Renal pelvis (tissue), 4 donors: Measurements from ENCODE around the gene ARHGAP10. TPM values are rescaled to one million over a fixed set of nuclear protein-coding genes. Genes with fewer than 3 reads are reported as not detected.
"Not testable (repeated sequence)": the region's sequence is repeated elsewhere in the genome, so short reads cannot be mapped to it uniquely, and the experiment has no call there.

ENCODE experiments used
- DNase-seq: peaks from one replicate; pipeline ENCODE4 v3.0.0-alpha.2; 2013
- polyA plus RNA-seq, 3 donors: library from polyadenylated mRNA; unstranded; fragments of 120-200 nt; gene quantifications; one replicate each; pipeline ENCODE4 v1.2.1, GENCODE V29; 2013; ENCODE audit not compliant: insufficient read length in 3 of 3

Gene ARHGAP10
- polyA plus RNA-seq, 3 donors = 19.1 to 20.2 (median 20.1) TPM

DNA sequence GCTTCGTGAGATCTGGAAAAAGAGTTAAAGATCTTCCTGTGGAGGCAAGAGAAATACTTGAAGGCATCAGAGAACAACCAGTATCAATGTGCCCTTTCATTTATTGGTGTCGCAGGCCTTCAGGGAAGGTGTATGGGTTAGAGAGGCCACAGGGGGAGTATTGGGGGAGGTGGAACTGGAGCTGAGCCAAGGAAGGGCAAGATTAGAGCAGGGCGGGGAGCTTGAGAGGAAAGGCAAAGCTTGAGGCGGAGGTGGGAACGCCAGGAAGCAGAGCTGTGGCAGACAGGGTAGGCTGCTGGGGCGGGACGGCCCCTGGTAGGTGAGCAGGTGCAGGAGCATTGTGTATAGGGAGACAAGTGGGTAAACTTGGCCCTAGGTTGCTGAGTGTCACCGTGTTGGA is 329.9 kb downstream of the ARHGAP10 start:
- no peak for DNase-seq

DNA sequence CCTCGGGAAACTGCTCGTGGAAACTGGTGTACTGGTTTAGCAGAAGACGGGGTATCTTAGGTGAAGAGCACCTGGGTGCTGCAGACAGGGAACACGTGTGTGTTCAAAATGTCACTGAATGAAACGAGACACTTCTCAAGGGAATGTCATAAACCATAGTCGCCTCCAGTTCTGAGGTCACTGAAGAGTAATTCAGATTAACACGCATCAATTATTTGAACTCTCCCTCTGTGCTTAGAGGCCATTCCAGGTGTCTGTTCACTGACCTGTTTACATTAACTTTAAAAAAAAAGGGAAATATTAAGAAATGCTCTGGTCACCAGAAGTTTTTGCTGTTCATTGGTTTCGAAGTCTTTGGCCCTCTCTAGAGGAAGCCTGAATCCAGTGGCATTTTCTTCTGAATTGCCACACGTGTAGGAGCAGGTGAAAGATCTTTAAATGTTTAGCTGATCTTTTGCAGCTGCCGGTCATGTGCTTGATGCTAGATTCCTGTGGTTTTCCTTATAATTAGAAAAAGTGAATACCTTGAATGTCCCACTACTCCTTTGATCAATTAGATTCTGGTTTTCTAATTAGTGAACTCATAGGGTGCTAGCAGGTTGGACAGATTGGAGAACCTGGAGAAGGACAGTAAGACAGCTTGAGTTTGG is 330.5 kb downstream of the ARHGAP10 start:
- DNase-seq = no peak

DNA sequence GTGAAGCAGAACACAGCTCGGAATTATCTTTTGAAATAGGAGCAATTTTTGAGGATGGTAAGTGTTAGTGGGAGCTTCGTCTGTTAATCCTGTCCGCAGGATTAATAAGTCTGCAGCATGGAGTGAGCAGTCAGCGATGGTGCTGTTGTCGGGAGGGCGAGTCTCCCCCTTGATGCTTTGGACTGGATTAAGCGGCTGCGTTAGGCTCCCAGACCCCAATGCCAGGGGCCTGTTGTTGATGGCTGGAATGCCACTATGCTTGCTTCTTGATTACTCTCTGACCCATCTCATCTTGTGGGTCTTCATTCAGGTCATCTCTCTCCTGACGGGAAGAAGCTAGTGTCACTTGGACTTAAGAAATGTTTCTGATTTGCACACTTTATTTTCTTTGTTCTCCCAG is 332.6 kb downstream of the ARHGAP10 start:
- DNase-seq = no peak

- no peak for DNase-seq
Observed at GRCh38 chr4:148065075-148065474, 333.2 kb downstream of the ARHGAP10 start.

- no peak for DNase-seq
Observed at GRCh38 chr4:148067301-148067916, 335.5 kb downstream of the ARHGAP10 start.

GRCh38 chr4:148068065-148068911 is 336.4 kb downstream of the ARHGAP10 start:
- DNase-seq = no peak

DNA sequence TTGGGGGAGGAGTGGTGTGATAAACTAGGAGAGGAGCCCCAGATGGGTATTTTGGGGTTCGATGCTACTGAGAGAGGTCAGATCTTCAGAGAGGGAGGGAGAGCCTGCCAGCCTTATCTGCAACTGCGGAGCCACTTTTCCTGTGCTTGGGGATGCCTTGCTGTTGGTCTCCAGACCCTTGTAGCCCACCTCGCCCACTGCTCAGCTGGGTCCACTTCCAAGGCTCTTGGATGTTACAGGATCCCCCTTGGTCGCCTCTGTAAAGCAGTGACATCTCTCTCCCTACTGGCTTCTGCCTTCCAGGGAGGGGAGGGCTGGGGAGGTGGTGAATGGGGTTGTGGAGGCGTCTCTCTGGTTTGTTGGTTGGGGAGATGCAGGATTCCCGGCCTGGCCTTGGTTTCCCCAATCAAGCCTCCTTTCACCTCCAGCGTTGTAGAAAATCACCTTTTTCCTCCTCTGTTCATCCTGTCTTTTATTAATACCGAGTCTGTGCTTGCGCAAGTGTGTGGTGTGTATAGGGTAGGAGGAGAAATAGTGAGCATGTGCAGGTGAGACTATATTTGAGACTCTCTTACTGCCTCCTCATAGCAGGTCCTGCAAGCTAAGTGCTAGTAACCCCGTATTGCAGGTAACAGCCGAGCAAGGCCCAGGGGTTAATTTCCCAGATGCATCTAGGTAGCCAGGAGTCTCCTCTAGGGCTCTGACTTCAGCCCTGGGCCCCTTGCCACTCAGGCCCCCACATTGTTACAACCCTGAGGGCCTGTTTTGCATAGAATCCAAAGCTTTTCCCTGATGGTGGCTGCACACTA is 337.4 kb downstream of the ARHGAP10 start:
- DNase-seq = no peak

- no peak for DNase-seq
Observed at GRCh38 chr4:148069895-148070178, 337.9 kb downstream of the ARHGAP10 start.

GRCh38 chr4:148071009-148071408 is 339.1 kb downstream of the ARHGAP10 start:
- no peak for DNase-seq

DNA sequence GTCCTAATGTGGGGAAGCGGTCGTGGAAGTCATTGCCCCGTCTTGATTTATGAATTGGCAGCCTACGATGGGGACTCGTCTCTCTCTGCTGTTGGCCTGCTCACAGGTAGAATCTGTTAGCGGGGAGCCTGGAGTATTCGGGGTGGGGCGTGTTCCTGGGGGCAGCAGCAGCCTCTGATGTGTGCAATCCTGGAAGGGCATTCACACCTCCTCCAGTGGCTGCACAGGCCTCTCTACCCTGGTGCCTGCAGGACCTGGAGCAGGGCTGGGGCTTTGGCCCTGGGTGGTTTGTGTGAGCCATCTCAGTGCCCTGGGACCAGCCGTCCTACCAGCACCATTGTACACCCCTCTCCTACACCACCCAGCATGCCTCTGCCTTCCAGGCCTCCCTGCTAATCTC is 340.9 kb downstream of the ARHGAP10 start:
- no peak for DNase-seq

- no peak for DNase-seq
Observed at GRCh38 chr4:148073349-148073748, 341.5 kb downstream of the ARHGAP10 start.

DNA sequence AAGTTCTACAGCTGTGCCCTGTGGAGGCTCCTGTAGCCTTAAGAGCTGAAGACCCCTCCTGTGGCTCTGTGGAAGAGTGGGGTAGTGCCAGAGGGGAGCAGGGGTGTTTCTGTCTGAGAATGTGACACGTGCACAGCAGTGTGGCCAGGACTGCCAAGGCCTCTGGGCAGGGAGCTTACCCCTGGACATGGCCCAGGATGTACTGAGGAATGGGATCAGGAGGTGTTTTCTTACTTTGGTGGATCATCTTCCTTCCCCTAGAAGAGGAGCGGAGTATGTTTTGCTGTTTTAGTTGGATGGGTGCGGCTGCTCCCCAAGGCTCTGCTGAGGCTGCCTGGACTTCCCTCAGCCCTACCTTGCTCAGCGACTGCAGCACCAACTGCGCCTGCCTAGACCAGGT is 342.6 kb downstream of the ARHGAP10 start:
- DNase-seq = no peak

- DNase-seq = no peak
Observed at GRCh38 chr4:148075438-148075837, 343.6 kb downstream of the ARHGAP10 start.

DNA sequence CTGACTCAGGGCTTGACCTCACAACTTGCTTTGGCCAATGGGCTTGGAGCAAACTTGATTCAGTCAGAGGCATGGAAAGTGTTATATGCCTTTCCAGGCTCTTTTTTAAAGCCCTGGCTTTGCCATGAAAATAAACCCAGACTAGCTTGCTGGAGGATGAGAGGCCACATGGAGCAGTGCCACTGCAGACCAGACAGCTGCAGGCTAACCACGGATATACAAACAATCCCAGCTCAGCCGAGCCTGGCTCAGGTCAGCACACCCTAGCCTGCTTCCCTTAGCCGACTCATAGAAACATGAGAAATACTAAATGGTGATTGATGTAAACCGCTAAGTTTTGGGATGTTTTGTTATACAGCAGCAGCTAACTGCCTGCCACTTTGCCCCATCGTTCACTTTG is 345.1 kb downstream of the ARHGAP10 start:
- no peak for DNase-seq

GRCh38 chr4:148077581-148077980 is 345.7 kb downstream of the ARHGAP10 start:
- DNase-seq = no peak

DNA sequence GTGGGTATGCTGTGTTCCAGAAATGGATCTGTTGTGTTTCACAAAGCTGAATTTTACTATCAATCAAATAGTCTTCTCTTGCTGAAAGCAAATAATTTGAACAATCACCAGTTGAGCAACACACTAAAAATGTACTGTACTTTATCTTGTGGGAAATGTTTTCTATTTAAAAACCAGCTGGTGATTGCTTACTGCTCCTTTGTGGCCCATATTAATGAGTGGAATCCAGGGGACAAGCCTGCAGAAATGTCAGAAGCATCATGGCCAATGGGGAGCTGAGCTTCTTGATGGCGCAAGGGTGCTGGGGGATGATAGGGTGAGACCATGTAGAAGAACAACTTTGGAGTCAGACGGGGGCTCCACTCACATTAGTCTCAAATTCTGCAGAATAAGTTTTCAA is 346.2 kb downstream of the ARHGAP10 start:
- no peak for DNase-seq

GRCh38 chr4:148079961-148080360 is 348.1 kb downstream of the ARHGAP10 start:
- no peak for DNase-seq

DNA sequence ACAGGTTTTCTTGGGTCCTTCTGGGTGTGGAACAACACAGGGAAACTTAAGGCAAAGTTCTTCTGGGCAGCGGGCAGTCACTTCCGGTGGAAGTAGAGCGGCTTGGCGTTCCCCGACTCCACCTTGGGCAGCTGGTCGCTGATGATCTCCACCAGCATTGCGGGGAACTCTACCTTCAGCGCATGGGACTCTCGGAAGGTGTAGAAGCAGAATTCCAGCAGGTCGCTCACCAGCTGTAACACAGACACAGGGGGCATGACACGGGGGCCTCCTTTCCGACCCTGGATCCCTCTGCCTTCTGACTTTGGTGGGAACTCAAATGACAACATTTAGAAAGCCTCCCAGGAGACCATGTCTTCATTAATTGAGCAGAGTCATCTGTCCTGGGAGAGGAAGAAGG is 349.4 kb downstream of the ARHGAP10 start:
- no peak for DNase-seq

GRCh38 chr4:148081745-148082144 is 349.9 kb downstream of the ARHGAP10 start:
- DNase-seq = no peak

- DNase-seq = not testable (repeated sequence)
Observed at GRCh38 chr4:148083073-148083472, 351.2 kb downstream of the ARHGAP10 start.

- DNase-seq = no peak
Observed at GRCh38 chr4:148089624-148090023, 357.7 kb downstream of the ARHGAP10 start.

DNA sequence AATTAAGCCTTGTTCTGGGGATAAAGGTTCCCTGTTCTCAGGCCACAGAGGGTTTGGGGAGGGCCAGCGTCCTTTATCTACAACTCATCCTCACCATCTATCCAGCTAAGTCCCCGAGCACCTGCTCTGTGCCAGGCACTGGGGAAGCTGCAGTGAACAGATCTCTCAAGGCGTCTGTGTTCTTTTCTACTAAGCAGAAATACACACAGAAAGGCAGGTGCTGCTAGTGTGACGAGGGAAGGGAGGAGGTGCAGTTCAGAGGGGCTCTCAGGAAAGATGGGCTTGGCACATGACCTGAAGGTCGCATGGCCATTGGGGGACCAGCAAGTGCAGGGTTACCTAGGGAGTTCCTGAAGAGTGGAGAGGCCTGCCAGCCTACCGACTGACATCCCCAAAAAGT is 358.1 kb downstream of the ARHGAP10 start:
- no peak for DNase-seq
